SK-N-SH treated with all-trans-retinoic acid at 6 μM for 48 hours (cell line): ENCODE results near the gene TDRD7.

Experiments
- CSDC2 ChIP-seq: fragments of 250-450 bp; sonication (Bioruptor Pico); IDR thresholded peaks from 2 replicates; pipeline ENCODE4 v1.5.0; 2020; ENCODE audit warnings: mild to moderate bottlenecking, moderate library complexity
- GLIS3 ChIP-seq: fragments of 250-450 bp; sonication (Bioruptor Pico); IDR thresholded peaks from 2 replicates; pipeline ENCODE4 v1.5.0; 2020; ENCODE audit warnings: mild to moderate bottlenecking, moderate library complexity
- ISL1 ChIP-seq: fragments of 250-450 bp; sonication (Bioruptor Pico); IDR thresholded peaks from 2 replicates; pipeline ENCODE4 v2.1.2; 2022; ENCODE audit warnings: mild to moderate bottlenecking, moderate library complexity
- OSR1 ChIP-seq: fragments of 250-450 bp; sonication (Bioruptor Pico); IDR thresholded peaks from 2 replicates; pipeline ENCODE4 v1.8.0; 2022; ENCODE audit warnings: moderate library complexity, mild to moderate bottlenecking, inconsistent platforms
- TCF4 ChIP-seq: fragments of 250-450 bp; sonication (Bioruptor Pico); IDR thresholded peaks from 2 replicates; pipeline ENCODE4 v1.8.0; 2021; ENCODE audit warnings: mild to moderate bottlenecking, moderate library complexity, borderline replicate concordance
- ZFP3 ChIP-seq: fragments of 250-450 bp; sonication (Bioruptor Pico); IDR thresholded peaks from 2 replicates; pipeline ENCODE4 v1.5.0; 2020; ENCODE audit warnings: mild to moderate bottlenecking, moderate library complexity
- ZFP30 ChIP-seq: fragments of 450-650 bp; formaldehyde crosslinking; IDR thresholded peaks from 2 replicates; pipeline ENCODE4 v1.5.0; 2022; ENCODE audit warnings: mild to moderate bottlenecking, moderate library complexity
- ZNF70 ChIP-seq: fragments of 450-650 bp; formaldehyde crosslinking; IDR thresholded peaks from 2 replicates; pipeline ENCODE4 v1.5.0; 2020; ENCODE audit warnings: mild to moderate bottlenecking, moderate library complexity
- TF ChIP-seq, protein P1 (sequence below): fragments of 250-450 bp; sonication (Bioruptor Pico); IDR thresholded peaks from 2 replicates; pipeline ENCODE4 v1.5.1; 2020; ENCODE audit warnings: low read depth, mild to moderate bottlenecking, moderate library complexity

DNA sequence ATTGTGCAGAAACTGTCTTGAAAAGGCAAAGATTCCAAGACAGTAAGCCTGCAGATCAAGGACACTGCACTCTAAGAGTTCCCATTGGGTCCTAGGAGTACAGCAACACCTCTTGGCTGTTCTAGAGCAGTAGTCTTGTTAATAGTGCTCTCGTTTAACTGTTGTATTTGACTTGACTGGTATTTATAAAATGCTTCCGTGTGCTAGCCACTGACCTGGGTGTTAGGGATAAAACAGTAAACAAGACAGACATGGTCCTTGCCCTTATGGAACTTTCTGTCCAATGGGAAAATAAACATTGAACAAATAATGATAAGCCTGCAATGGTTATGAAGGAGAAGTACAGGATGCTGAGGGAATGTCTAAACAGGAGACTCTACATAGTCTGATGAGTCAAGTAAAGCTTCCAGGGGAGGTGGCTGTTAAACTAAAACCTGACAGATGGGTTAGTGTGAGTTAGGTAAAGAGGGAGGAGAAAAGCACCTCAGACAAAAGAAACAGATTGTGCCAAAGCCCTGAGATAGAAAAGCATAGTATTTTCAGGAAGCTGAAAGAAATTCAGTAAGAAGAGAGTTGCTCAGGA lies 33.3 kb downstream of the TDRD7 start:
- TF ChIP-seq OSR1 (CRISPR knock-in tag) (no peak), CSDC2 (CRISPR knock-in tag) (no peak), ZFP30 (CRISPR knock-in tag) (no peak), ISL1 (no peak), TCF4 (CRISPR knock-in tag) (no peak), ZFP3 (CRISPR knock-in tag) (no peak), ZNF70 (CRISPR knock-in tag) (no peak), GLIS3 (no peak)
- TF ChIP-seq, protein P1, sequence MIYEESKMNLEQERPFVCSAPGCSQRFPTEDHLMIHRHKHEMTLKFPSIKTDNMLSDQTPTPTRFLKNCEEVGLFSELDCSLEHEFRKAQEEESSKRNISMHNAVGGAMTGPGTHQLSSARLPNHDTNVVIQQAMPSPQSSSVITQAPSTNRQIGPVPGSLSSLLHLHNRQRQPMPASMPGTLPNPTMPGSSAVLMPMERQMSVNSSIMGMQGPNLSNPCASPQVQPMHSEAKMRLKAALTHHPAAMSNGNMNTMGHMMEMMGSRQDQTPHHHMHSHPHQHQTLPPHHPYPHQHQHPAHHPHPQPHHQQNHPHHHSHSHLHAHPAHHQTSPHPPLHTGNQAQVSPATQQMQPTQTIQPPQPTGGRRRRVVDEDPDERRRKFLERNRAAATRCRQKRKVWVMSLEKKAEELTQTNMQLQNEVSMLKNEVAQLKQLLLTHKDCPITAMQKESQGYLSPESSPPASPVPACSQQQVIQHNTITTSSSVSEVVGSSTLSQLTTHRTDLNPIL = no peak
